BLaER1 treated with 17β-estradiol and CSF1 and Interleukin-3, amounts not matched to agents 10 nM and 100 nM (cell line): ENCODE measurements around the gene LRRC3.

Experiments
- H3K27ac ChIP-seq, 11 experiments: shearing (Covaris generic); formaldehyde crosslinking; 2 replicates each; pipeline ENCODE4 v1.8.1; 2022
- H3K27me3 ChIP-seq, 11 experiments: shearing (Covaris generic); formaldehyde crosslinking; 2 replicates each; pipeline ENCODE4 v1.8.1; 2022
- H3K36me3 ChIP-seq, 11 experiments: shearing (Covaris generic); formaldehyde crosslinking; 2 replicates each; pipeline ENCODE4 v1.8.1; 2022
- H3K4me1 ChIP-seq, 10 experiments: shearing (Covaris generic); formaldehyde crosslinking; 2 replicates each; pipeline ENCODE4 v1.8.1; 2022
- H3K4me2 ChIP-seq, 11 experiments: shearing (Covaris generic); formaldehyde crosslinking; 2 replicates each; pipeline ENCODE4 v1.8.1; 2022
- H3K4me3 ChIP-seq, 10 experiments: shearing (Covaris generic); formaldehyde crosslinking; 2 replicates each; pipeline ENCODE4 v1.8.1; 2022
- H3K9ac ChIP-seq, 11 experiments: shearing (Covaris generic); formaldehyde crosslinking; 2 replicates each; pipeline ENCODE4 v1.8.1; 2022
- H3K9me3 ChIP-seq, 11 experiments: shearing (Covaris generic); formaldehyde crosslinking; replicated peaks in 1 of 11; 2 replicates each; pipeline ENCODE4 v1.8.1; 2022
- H4K20me1 ChIP-seq, 11 experiments: shearing (Covaris generic); formaldehyde crosslinking; 2 replicates each; pipeline ENCODE4 v1.8.1; 2022
- Cebpa-rat ChIP-seq, 11 experiments: shearing (Covaris generic); IDR thresholded peaks; 2 replicates each; pipeline ENCODE4 v1.8.1; 2022

The LRRC3 gene

GRCh38 chr21:44445145-44445812 is 10.0 kb upstream of the LRRC3 start:
- H3K9me3 ChIP-seq, result peaks cover 0 to 14% (median 0%) of the 10 kb centered on the region in 11 experiments; a peak in 5 of 22 replicates
- no peak overlapping the region for H3K9ac ChIP-seq
- peaks cover 0 to 48% (median 39%) of the 10 kb centered on the region in 10 experiments; a peak in 14 of 20 replicates for H3K4me1 ChIP-seq
- H3K4me3 ChIP-seq, result no peak overlapping the region
- no peak overlapping the region for H3K4me2 ChIP-seq
- TF ChIP-seq Cebpa-rat (IDR thresholded peaks at IDR 0.05), result no peak
- H3K27ac ChIP-seq, result no peak overlapping the region
- peaks cover 9 to 90% (median 55%) of the 10 kb centered on the region in 11 experiments; a peak in 17 of 22 replicates for H4K20me1 ChIP-seq
- no peaks in the 10 kb centered on the region for H3K27me3 ChIP-seq
- H3K36me3 ChIP-seq, result peaks cover 33 to 46% (median 43%) of the 10 kb centered on the region in 11 experiments

- H3K4me2 ChIP-seq, result no peak overlapping the region
- peaks cover 0 to 24% (median 15%) of the 10 kb centered on the region in 10 experiments; a peak in 13 of 20 replicates for H3K4me1 ChIP-seq
- H3K9ac ChIP-seq, result no peak overlapping the region
- no peak for TF ChIP-seq Cebpa-rat (IDR thresholded peaks at IDR 0.05)
- no peaks in the 10 kb centered on the region for H3K27me3 ChIP-seq
- peaks cover 0 to 59% (median 29%) of the 10 kb centered on the region in 11 experiments; a peak in 17 of 22 replicates for H4K20me1 ChIP-seq
- H3K36me3 ChIP-seq, result peaks cover 0 to 12% (median 8%) of the 10 kb centered on the region in 11 experiments; a peak in 19 of 22 replicates
- no peak overlapping the region for H3K27ac ChIP-seq
- H3K4me3 ChIP-seq, result no peak overlapping the region
- H3K9me3 ChIP-seq, result peaks cover 9 to 20% (median 13%) of the 10 kb centered on the region in 11 experiments; a peak in 21 of 22 replicates
Observed at GRCh38 chr21:44448651-44449131, 6.6 kb upstream of the LRRC3 start.

DNA sequence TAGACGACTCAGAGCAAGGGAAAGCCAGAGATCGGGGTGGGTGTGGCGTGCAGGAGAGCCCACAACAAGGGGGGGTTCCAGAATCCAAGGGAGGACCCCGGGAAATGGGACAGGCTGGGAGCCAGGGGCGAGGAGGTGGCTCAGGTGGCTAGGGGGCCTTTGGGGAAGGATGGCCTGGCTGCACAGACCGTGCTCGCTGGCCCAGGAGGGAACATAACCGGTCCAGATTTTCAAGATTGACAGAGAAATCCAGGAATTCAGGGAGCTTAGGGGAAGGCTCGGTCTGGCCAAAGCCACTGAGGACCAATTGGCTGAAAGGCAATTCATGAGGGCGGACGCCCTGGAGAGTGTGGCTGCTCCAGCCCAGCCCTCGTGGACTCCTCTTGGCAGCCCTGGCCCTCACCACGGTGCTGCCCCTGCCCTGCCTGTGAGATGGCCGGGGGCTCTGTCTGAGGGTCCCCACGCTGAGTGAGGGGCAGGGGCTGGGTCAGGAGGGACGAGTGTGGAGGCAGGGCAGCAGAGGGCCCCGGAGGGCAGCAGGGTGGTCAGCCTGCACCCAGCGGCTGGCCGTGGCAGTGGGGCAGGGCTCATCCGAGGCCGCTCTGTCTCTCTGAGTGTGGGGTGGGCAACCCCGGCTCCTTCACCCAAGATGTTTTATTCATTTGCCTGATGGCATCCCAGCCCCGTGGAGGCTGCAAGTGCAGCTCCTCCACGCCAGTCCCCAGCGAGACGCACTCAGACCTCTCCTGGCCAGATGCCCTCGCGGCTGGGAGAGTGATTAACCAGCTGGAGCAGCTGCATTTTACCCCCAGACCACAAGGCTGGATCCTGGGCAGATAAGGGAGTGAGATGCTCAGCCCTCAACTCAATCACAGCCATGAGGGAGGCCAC is 5.6 kb upstream of the LRRC3 start:
- H3K36me3 ChIP-seq, result peaks cover 0 to 1% (median 0%) of the 10 kb centered on the region in 11 experiments; a peak in 4 of 22 replicates
- H3K27me3 ChIP-seq, result peaks cover 0 to 5% (median 0%) of the 10 kb centered on the region in 11 experiments; a peak in 1 of 22 replicates
- H3K4me3 ChIP-seq, result no peak overlapping the region
- peak overlapping the region in 5 of 11 experiments; percentile 2 to 42 (median 14); a peak in 7 of 22 replicates for H3K4me2 ChIP-seq
- H3K9me3 ChIP-seq, result peaks cover 19 to 28% (median 23%) of the 10 kb centered on the region in 11 experiments
- H4K20me1 ChIP-seq, result peaks cover 0 to 48% (median 21%) of the 10 kb centered on the region in 11 experiments; a peak in 14 of 22 replicates
- H3K4me1 ChIP-seq, result peaks cover 0 to 21% (median 11%) of the 10 kb centered on the region in 10 experiments; a peak in 12 of 20 replicates
- TF ChIP-seq Cebpa-rat (IDR thresholded peaks at IDR 0.05), result no peak
- H3K27ac ChIP-seq, result 0 out of 22 replicates have a peak overlapping the region, but pooled peaks of 1 of the 11 experiments have one; percentile 16
- H3K9ac ChIP-seq, result peak overlapping the region in 1 of 11 experiments; percentile 10; a peak in 1 of 22 replicates

DNA sequence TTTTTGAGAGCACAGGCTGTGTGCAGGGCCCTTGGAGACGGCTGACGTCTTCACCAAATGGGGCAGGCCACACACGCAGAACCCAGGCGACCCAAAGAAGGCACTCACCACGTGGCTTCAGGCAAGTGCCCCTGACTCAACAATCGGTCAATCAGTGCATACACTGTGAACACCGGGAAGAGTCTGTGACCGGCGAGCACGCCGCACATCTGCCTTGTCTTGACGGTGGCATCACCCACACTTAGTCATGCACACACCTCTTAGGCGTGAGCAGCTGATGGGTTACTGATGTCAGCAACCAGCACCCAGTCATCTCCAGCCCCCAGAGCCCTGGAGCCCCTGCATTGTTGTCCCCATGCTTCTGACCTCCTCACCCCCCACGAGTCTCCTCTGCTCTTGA is 4.9 kb upstream of the LRRC3 start:
- no peak for TF ChIP-seq Cebpa-rat (IDR thresholded peaks at IDR 0.05)
- H3K36me3 ChIP-seq, result no peaks in the 10 kb centered on the region
- peaks cover 0 to 5% (median 0%) of the 10 kb centered on the region in 11 experiments; a peak in 1 of 22 replicates for H3K27me3 ChIP-seq
- no peak overlapping the region for H3K4me3 ChIP-seq
- peak overlapping the region in 5 of 11 experiments; percentile 2 to 42 (median 14); a peak in 5 of 22 replicates for H3K4me2 ChIP-seq
- H3K4me1 ChIP-seq, result peaks cover 0 to 21% (median 11%) of the 10 kb centered on the region in 10 experiments; a peak in 12 of 20 replicates
- peaks cover 19 to 29% (median 25%) of the 10 kb centered on the region in 11 experiments for H3K9me3 ChIP-seq
- 0 out of 22 replicates have a peak overlapping the region, but pooled peaks of 1 of the 11 experiments have one; percentile 16 for H3K27ac ChIP-seq
- peaks cover 0 to 43% (median 20%) of the 10 kb centered on the region in 11 experiments; a peak in 13 of 22 replicates for H4K20me1 ChIP-seq
- 0 out of 22 replicates have a peak overlapping the region, but pooled peaks of 1 of the 11 experiments have one; percentile 10 for H3K9ac ChIP-seq

DNA sequence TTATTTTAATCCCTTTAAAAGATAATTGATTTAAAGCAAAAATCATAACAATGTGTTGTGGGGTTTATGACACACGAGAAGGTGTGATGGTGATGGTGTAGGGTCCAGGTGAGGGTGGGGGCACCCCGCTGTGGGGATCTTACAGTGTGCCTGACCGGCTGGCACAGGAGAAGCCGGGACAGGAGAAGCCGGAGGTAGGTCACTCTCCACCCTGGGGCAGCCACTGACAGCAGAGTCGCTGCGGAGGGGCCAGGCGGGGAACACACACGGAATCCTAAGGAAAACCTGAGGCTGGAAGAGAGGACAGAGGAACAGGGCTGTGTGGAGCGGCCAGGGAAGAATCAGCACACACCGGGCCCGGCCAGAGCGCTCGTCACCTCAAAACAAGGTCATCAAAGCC is 4.3 kb upstream of the LRRC3 start:
- TF ChIP-seq Cebpa-rat (IDR thresholded peaks at IDR 0.05), result no peak
- no peaks in the 10 kb centered on the region for H3K36me3 ChIP-seq
- H3K9me3 ChIP-seq, result peaks cover 19 to 29% (median 25%) of the 10 kb centered on the region in 11 experiments
- H3K9ac ChIP-seq, result no peak overlapping the region
- H3K27ac ChIP-seq, result no peak overlapping the region
- H3K4me1 ChIP-seq, result peaks cover 1 to 24% (median 14%) of the 10 kb centered on the region in 10 experiments; a peak in 19 of 20 replicates
- H3K27me3 ChIP-seq, result peaks cover 0 to 5% (median 0%) of the 10 kb centered on the region in 11 experiments; a peak in 1 of 22 replicates
- H3K4me3 ChIP-seq, result no peak overlapping the region
- H4K20me1 ChIP-seq, result peaks cover 0 to 37% (median 21%) of the 10 kb centered on the region in 11 experiments; a peak in 13 of 22 replicates
- no peak overlapping the region for H3K4me2 ChIP-seq

GRCh38 chr21:44453120-44453519 is 2.2 kb upstream of the LRRC3 start:
- H4K20me1 ChIP-seq, result peaks cover 0 to 42% (median 15%) of the 10 kb centered on the region in 11 experiments; a peak in 14 of 22 replicates
- no peak overlapping the region for H3K4me3 ChIP-seq
- H3K27me3 ChIP-seq, result peaks cover 0 to 5% (median 0%) of the 10 kb centered on the region in 11 experiments; a peak in 1 of 22 replicates
- no peak overlapping the region for H3K27ac ChIP-seq
- no peak for TF ChIP-seq Cebpa-rat (IDR thresholded peaks at IDR 0.05)
- H3K9me3 ChIP-seq, result peaks cover 19 to 29% (median 25%) of the 10 kb centered on the region in 11 experiments
- peaks cover 8 to 39% (median 27%) of the 10 kb centered on the region in 10 experiments; a peak in 19 of 20 replicates for H3K4me1 ChIP-seq
- H3K36me3 ChIP-seq, result peaks cover 0 to 11% (median 0%) of the 10 kb centered on the region in 11 experiments; a peak in 3 of 22 replicates
- H3K9ac ChIP-seq, result no peak overlapping the region
- no peak overlapping the region for H3K4me2 ChIP-seq

- no peak overlapping the region for H3K4me3 ChIP-seq
- peaks cover 19 to 29% (median 25%) of the 10 kb centered on the region in 11 experiments for H3K9me3 ChIP-seq
- H4K20me1 ChIP-seq, result peaks cover 0 to 35% (median 7%) of the 10 kb centered on the region in 11 experiments; a peak in 11 of 22 replicates
- peaks cover 0 to 5% (median 0%) of the 10 kb centered on the region in 11 experiments; a peak in 1 of 22 replicates for H3K27me3 ChIP-seq
- H3K27ac ChIP-seq, result no peak overlapping the region
- H3K9ac ChIP-seq, result no peak overlapping the region
- no peak overlapping the region for H3K4me2 ChIP-seq
- H3K36me3 ChIP-seq, result peaks cover 0 to 11% (median 0%) of the 10 kb centered on the region in 11 experiments; a peak in 3 of 22 replicates
- no peak for TF ChIP-seq Cebpa-rat (IDR thresholded peaks at IDR 0.05)
- peaks cover 13 to 40% (median 32%) of the 10 kb centered on the region in 10 experiments for H3K4me1 ChIP-seq
Observed at GRCh38 chr21:44454058-44454457, 1.3 kb upstream of the LRRC3 start.
